ENCODE data around the gene ACTR1A.
A peak's percentile ranks its signal among the peaks of the same experiment; 100 is the strongest.
"Not testable (repeated sequence)": the region's sequence is repeated elsewhere in the genome, so short reads cannot be mapped to it uniquely, and the experiment has no call there.

Gene ACTR1A

DNA sequence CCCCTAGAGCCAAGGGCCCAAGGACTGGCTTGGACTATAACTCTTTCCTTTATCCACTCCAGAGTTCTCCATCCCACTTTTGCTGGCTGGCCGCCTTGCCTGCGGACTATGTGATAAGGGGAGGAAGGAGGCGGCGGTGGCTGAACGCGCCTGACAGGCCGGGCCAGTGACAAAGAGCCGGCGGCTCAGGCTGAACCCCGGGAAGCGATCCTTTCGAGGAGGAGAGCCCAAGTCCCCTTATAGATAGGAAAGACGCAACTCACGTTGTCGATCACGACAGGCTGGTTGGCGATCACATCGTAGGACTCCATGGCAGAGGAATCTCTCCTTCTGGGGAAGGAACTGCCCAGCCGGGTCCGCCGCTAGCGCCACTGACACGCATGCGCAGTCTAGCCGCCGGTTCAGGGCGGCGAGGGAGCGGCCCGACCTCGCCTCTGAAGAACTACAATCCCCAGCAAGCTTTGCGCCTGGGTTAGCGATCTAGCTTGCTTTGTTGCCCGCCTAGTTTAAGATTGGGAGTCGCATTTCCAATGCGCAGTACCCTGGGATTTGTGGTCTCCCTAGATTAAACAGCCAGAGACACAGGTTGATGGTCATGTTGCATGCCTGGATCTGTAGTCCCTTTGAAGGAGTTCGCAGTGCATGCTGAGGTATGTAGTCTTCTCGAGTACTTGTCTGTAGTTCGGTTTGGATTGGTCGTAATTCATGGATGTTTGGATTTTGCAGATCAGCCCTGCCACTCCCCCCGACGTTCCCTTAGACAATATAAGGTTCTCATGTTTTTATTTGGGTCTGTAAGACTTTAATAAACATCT is at the start of gene ACTR1A:
Gene ACTR1A (minus strand): TSS at position 376 of the 815 bp plus-strand sequence. CDS start 65 bp downstream, at position 311.
- DNase-seq (ENCODE audit: low read depth in 3 of 3, low spot score in 1 of 3), result peak; percentile 85 to 88 (median 87)

DNA sequence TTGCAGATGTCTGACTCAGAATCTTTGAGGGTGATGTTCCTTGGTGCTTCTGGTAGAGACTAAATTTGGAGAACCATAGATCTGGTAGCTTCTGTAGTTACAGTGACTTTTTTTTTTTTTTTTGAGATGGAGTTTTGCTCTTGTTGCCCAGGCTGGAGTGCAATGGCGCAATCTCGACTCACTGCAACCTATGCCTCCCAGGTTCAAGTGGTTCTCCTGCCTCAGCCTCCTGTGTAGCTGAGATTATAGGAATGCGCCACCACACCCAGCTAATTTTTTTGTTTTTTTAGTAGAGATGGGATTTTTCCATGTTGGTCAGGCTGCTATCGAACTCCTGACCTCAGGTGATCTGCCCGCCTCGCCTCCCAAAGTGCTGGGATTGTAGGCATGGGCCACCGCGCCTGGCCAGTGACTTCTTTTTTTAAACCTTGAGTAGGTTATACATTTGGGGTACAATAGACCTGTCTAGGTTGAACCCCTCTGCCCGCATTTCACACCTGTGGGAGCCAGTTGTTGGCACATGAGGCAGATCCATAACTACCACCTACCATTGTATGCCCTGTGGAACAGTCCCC is 48.2 kb upstream of the ACTR1A start:
- DNase-seq (ENCODE audit: low read depth in 3 of 3, low spot score in 1 of 3), result no peak

DNA sequence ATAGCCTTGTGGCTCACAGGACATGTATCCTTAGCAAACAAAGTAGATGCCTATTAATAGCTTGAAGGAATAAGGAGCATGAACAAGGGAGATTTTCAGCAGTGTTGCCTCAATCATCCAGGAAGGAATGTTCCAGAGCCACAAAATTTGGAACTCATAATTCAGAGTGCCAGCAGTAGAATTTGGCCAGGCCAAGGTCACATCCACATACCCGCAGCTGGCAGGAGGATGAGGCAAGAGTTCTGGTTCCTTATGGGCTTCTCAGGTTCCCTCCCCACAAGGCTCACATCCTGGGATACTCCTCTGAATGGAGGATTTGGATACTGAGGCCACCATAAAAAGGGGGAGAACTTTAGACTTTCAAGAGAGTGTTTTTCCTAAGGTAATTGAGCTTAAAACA is 47.0 kb upstream of the ACTR1A start:
- no peak for DNase-seq (ENCODE audit: low read depth in 3 of 3, low spot score in 1 of 3)

DNA sequence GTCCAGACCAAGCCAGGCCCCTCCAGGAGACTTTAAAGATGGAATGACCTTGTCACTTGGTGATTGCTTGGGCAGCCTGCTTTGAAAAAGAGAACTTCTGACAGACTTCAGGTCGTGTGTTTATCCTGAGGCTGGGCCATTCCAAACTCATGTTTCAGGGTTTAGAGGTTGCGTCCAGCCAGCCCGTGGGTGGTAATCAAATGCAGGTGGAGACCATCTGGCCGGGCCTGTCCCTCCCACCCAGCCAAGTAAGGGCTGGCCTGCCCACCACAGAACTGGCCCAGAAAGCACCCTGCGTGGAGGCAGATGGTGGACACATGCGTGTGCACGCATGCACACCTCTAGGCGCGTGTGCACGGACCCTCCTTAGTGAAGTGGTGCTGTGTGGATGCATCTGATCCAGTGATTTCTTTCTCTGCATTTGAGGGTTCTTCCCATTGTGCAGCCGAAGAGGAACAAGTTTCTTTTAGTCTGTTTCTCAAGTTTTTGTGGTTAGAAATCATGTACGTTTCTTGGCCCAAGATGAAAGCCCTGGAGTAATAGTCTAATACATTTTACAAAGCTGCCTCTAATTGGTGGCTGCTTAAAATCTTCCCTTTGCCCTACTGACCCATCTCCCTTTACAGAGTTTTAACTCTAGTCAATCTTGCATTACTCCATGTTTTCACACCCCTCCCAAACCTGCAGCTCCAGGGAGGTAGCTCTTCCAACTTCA is 44.3 kb upstream of the ACTR1A start:
- no peak for DNase-seq (ENCODE audit: low read depth in 3 of 3, low spot score in 1 of 3)

DNA sequence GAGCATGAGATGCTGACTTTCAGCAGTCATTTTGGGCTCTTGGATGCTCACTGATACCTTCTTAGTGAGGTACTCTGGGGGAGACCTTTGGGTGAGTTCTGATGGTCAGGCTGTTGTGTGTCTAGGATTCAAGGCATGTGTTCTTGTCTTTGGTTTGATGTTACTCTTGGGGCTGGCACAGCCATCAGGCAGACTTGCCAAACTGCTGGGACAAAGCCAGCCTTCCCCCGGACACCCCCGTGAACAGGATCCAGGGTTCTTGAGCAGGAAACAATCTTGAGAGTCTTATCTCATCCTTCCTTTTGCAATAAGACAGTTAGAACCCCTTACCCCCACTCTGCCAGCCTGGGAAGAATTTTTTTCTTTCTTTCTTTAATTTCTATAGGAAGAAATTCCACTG is 43.5 kb upstream of the ACTR1A start:
- DNase-seq (ENCODE audit: low read depth in 3 of 3, low spot score in 1 of 3), result no peak

DNA sequence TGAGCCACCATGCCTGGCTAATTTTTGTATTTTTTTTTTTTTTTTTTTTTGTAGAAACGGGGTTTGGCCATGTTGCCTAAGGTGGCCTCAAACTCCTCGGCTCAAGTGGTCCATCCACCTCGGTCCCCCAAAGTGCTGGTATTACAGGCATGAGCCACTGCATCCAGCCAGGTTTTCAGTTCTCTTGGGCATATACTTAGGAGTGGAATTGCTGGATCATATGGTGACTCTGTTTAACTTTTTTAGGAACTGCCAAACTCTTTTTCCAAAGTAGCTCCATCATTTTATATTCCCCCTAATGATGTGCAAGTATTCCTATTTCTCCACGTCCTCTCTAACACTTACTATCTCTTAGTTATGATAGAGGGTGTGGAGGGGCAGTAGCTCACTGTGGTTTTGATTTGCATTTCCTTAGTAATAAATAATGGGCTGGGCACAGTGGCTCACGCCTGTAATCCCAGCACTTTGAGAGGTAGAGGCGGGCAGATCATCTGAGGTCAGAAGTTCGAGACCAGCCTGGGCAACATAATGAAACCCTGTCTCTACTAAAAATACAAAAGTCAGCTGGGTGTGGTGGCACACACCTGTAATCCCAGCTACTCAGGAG is 42.9 kb upstream of the ACTR1A start:
- no peak for DNase-seq (ENCODE audit: low read depth in 3 of 3, low spot score in 1 of 3)

DNA sequence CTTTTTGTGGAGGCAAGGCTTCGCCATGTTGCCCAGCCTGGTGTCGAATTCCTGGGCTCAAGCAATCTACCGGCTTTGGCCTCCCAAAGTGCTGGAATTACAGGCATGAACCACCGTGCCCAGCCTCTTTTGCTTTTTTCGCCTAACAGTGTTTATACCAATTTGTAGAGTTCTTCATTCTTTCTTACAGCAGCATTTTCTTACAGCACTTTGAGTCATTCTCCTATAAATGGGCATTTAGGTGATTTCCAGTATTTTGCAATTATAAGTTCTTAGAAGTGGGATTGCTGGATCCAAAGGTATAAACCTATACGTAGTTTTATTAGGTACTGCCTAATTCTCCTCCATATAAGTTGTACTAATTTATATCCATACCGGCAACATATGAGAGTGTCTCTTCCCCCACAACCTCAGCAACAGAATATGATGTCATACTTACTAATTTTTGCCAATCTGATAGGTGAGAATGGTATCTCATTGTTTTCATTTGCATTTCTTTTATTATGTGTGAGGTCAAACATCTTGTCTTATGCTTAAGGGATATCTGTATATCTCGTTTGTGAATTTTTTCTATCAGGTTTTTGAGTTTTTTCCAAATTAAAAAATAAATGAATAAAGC is 40.4 kb upstream of the ACTR1A start:
- no peak for DNase-seq (ENCODE audit: low read depth in 3 of 3, low spot score in 1 of 3)

DNA sequence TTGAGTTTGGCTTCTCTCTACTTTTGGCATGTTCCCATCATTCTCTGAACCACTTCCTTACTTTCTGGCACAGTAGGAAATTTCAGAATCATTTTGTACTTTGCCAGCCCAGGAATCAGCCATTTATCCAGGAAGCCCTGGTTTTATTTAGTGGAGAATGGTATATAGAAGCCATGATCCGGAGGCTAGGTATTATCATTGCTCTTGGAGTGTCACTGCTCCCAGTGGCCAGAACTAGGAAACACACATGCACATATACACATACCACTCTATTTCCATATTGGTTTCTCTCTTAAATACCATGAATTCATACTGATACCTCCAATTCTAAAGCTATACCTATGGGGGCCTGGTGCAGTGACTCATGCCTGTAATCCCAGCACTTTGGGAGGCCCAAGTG is 37.5 kb upstream of the ACTR1A start:
- DNase-seq (ENCODE audit: low read depth in 3 of 3, low spot score in 1 of 3), result no peak

DNA sequence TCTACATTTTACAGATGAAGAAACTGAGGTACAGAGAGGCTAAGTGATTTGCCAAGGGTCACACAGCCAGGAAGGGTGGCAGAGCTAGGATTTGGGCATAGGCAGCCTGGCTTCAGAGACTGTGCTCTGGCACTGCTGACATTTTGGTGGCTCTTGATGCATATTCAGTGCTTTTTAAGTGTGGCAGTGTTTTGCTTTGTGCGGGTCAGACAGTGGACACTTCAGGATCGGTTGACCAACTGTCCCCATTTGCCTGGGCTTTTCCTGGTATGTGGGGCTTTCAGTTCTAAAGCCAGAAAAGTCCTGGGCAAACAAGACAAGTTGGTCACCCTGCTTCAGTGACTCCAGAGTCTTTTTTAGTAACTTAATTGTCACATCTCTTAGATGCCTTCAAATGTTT is 36.3 kb upstream of the ACTR1A start:
- no peak for DNase-seq (ENCODE audit: low read depth in 3 of 3, low spot score in 1 of 3)

DNA sequence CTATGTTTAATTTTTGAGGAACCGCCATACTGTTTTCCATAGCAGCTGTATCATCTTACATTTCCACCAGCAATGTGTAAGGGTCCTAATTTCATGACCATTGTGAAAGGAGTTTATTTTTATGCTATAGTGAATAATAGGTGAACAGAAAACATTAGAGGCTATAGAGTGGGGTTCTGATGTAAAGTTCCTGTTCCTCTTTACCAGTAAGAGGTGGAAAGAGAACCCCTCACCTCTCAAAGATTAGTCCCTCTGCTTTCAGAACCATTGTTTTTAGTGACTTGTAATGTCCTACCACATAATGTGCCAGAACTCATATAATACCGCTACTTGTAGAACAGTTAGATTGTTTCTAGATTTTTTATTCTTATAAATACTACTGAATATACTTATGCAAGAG is 35.4 kb upstream of the ACTR1A start:
- no peak for DNase-seq (ENCODE audit: low read depth in 3 of 3, low spot score in 1 of 3)

DNA sequence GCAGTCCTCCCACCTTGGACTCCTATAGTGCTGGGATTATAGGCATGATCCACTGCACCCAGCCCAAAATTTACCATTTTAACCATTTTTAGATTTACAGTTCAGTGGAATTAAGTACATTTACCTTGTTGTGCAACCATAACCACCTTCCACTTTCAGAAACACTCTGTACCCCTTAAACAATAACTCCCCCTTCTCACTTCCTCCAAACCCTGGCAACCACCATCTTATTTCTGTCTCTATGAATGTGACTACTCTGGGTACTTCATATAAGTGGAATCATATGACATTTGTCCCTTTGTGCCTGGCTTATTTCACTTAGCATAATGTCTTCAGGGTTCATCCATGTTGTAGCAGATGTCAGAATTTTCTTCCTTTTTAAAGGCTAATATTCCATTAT is 34.9 kb upstream of the ACTR1A start:
- no peak for DNase-seq (ENCODE audit: low read depth in 3 of 3, low spot score in 1 of 3)

DNA sequence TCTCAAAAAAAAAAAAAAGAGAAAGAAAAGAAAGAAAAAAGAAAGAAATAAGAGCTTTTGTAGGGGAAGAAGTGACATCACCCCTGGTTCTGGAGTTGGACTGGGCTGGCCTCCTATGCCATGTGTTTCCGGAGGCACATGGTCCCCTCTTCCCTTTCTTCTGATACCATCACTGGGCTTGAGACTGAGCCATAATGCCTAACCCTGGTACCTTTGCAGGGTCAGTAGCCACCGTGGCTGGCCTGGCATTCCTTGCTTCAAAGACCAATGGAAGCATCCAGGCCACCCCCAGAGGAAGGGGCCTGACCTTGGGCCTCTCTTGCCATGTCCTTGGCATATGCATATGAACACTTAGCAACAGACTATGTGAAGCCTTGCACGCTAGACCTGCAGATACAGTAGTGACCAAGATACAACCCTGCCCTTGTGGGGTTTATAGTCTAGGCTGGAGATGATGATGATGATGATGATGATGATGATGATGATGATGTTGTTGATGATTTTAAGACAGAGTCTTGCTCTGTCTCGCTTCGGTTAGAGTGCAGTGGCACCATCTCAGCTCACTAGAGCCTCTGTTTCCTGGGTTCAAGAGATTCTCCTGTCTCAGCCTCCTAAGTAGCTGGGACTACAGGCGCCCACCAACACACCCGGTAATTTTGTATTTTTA is 33.1 kb upstream of the ACTR1A start:
- DNase-seq (ENCODE audit: low read depth in 3 of 3, low spot score in 1 of 3), result no peak

DNA sequence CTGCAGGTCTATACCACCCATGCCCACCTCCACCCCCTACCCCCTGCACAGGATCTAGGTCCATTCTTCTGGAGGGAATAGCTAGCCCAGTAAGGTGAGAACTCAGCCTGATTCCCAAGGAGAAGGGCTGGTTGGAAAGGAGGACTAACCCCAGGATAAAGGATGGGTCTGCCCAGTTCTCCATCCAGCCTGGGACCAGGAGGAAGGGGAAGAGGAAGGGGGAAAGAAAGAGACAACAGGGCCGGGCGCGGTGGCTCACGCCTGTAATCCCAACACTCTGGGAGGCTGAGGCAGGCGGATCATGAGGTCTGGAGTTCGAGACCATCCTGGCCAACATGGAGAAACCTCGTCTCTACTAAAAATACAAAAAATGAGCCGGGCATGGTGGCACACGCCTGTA is 32.5 kb upstream of the ACTR1A start:
- not testable (repeated sequence) for DNase-seq (ENCODE audit: low read depth in 3 of 3, low spot score in 1 of 3)

DNA sequence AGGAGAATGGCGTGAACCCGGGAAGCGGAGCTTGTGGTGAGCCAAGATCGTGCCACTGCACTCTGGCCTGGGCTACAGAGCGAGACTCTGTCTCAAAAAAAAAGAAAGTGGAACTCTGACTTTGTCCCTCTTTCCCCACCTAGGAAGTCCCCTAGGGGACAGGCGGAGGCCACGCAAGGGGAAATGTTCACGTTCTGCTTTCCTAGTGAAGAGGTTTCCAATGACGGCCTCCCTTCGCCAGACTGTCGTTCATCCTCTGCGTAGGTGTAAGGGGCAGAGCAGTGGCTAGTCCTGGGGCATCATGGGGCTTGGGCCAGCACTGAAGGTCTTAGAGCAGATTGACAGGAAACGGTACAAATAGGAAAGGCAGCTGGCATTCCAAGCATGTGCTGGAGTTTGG is 31.8 kb upstream of the ACTR1A start:
- DNase-seq (ENCODE audit: low read depth in 3 of 3, low spot score in 1 of 3), result no peak

DNA sequence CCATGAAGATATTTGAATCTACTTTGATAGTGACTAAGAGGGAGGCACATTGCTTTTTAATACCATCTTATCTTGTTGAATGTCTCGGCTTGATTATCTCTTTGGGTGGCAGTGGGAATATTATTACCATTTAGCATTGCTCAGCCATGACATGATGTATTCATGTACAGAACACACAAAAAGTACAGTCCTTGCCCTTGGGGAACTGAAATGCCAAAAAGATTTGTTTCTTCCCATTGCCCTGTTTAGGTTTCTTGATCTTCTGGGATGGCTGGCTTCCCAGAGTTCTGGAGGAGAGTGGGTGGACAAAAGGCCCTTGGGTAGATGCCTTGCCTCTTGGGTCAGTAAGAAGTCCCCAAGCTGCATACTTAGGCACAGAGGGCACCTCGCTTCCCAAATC is 25.0 kb upstream of the ACTR1A start:
- DNase-seq (ENCODE audit: low read depth in 3 of 3, low spot score in 1 of 3), result no peak

DNA sequence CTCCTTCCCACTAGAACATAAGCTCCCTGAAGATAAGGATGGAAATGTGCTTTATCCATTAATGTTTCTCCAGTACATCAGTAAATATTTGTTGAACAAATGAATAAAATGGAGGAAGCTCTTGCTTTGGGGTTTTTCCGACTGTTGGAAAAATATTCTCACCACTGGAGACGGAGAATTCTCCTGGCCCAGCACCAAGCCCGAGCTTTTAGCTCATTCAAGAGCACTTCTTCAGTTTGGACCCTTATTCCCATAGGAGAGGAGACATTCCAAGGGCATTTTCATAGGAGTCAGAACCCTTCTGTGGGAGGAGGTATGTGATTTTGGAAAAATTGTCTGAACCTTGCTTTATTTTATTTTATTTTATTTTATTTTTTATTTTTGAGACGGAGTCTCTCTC is 22.2 kb upstream of the ACTR1A start:
- DNase-seq (ENCODE audit: low read depth in 3 of 3, low spot score in 1 of 3), result no peak

DNA sequence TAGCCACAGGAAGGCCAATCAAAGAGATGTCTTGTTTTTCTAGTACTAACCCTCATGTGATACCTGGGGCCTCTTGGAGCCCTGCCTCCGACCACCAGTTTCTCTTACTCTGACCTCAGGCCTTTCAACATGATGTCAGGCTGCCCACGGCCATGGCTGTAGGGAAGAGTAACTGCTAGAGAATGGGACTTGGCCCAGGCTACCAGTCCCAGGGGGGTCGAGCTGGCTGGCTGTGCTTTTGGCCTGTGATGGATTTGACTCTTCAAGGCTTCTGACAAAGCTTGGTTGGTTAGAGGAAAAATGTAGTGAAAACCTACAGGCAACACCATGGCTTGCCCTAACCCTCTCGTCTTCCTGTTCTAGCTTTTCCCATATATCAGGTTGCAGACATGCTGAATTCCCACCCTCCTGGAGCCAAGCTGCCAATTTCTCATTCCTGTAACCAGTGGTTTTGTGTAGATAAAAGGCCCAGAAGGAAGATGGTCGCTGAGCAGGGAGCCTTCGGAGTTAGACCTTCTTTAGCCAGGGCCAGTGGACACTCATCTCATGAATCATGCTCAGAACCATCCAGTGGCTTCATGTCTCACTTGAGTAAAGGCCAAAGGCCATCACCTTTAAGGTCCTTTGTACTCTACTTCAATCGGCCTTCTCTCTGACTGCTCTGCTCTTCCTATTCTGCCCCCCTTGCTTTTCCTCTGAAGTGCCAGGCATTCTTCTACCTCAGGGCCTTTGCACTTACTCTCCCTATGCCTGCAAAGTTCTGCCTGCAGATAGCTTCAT is 20.9 kb upstream of the ACTR1A start:
- no peak for DNase-seq (ENCODE audit: low read depth in 3 of 3, low spot score in 1 of 3)

DNA sequence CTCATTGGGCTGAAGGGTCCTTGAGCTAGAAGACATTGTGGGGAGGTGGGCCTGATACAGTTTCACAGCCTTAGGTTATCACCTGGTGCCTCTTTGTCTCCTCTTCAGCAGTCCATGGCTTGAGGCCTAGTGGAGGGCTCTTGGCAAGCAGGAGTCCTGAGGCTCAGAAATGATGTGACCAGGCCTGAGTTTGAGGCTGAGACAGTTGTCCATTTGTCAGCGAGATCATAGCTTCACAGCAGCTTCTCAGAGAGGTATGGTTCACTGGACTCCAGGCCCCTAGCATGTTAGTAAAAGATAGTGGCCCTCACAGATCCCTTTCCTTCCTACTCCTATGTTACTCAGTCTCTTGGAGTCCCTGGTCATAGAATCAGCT is 20.4 kb upstream of the ACTR1A start:
- DNase-seq (ENCODE audit: low read depth in 3 of 3, low spot score in 1 of 3), result no peak

DNA sequence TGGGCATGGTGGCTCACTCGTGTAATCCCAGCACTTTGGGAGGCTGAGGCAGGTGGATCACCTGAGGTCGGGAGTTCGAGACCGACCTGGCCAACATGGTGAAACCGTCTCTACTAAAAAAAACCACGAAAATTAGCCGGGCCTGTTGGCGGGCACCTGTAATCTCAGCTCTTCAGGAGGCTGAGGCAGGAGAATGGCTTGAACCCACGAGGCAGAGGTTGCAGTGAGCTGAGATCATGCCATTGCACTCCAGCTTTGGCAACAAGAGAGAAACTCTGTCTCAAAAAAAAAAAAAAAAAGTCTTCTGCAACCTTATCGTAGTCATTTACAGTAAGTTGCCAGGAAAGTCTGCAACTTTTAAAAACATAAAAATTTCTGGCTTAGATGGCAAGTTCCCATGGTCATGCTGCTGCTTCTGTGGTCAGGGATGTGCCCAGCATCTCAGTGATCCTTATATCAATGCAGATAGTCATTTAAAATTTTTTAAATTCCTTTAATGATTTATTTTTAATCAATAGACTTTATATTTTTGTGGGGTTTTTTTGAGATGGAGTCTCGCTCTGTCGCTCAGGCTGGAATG is 16.8 kb upstream of the ACTR1A start:
- DNase-seq (ENCODE audit: low read depth in 3 of 3, low spot score in 1 of 3), result no peak

DNA sequence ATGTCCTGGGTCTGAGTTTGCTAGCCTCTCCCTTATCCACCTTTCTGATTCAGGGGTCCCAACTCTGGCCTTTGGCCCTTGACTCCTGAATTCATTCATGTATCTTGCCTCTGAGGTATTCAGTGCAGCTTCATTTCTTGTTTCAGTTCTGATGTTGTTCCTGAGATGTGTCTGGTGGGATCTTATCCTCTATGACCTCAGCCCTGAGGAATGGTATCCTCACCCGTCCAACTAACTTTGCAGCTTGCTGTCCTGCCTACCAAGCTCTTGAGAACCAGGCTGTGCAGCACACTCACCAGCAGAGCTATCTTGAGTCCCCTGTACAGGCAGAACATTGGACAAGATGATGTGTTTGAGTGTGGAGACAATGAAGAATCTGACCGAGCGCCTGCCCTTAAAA is 15.0 kb upstream of the ACTR1A start:
- no peak for DNase-seq (ENCODE audit: low read depth in 3 of 3, low spot score in 1 of 3)
